OCI-LY3 (cell line): Measurements from ENCODE around the gene GNB5.

Source experiments
- CTCF ChIP-seq: fragments of 200-600, 300-600 bp; sonication (generic); IDR thresholded peaks from 2 replicates; pipeline ENCODE4 v1.5.1; 2014; ENCODE audit warnings: antibody characterized with exemption, low read length, low read depth
- EZH2phosphoT487 ChIP-seq: fragments of 200-600 bp; shearing (Covaris generic); IDR thresholded peaks from 2 replicates; pipeline ENCODE4 v1.6.1; 2018; ENCODE audit warnings: antibody characterized with exemption, mixed run types, low read depth

GRCh38 chr15:52093167-52093538 lies 98.0 kb downstream of the GNB5 start:
- TF ChIP-seq CTCF (no peak), EZH2phosphoT487 (no peak)
